NCI-H526 (cell line): ENCODE measurements around the gene SPON2.
"Not testable (repeated sequence)": the region's sequence is repeated elsewhere in the genome, so short reads cannot be mapped to it uniquely, and the experiment has no call there.

Source experiments
- DNase-seq, 2 experiments: peaks; one replicate each; lab custom pipeline; 2025; lab: John Stamatoyannopoulos, UW

Gene SPON2

GRCh38 chr4:1151541-1151940 lies 20.8 kb downstream of the SPON2 start:
- DNase-seq: no peak

DNA sequence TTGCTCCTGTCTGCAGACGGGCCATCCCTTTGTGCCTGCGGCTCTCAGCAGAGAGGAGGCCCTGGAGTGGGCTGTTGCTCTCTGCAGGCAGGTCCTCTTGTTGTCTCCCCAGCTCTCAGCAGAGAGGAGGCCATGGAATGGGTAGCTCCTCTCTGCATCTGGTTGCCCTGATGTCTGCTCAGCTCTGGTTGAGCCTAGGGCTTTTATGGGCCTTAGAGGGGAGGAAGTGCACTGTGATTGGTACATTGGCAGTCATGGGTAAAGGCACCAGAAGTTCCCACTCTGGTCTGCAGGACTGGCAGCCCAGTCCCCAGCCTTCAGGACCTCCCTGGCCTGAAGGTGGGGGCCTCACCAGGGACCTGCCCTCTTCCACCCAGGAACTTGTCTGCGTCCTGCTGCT lies 21.5 kb downstream of the SPON2 start:
- DNase-seq: no peak

- no peak for DNase-seq
Observed at GRCh38 chr4:1139860-1140259, 32.5 kb downstream of the SPON2 start.

- DNase-seq: no peak
Observed at GRCh38 chr4:1137850-1138249, 34.5 kb downstream of the SPON2 start.

- no peak for DNase-seq
Observed at GRCh38 chr4:1137063-1137776, 35.2 kb downstream of the SPON2 start.

DNA sequence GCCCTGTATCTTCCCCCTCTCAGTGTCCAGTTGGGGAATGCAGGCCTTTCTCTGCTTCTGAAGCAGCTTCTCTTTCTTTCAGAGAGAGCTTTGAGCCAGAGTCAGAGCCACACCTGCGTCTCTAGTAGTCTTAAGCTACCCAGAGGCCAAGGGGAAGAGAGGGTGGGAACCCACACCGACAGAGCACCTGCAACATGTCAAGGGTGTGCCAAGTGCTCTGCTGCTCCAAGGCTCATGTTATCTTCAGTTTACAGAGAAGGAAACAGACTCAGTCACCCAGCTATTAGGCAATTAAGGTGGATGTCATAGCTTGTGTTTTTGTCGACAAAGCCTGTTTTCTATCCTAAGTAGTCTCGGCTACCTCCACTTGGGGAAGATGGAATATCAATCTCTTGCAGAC lies 36.3 kb downstream of the SPON2 start:
- DNase-seq: no peak

- DNase-seq: no peak
Observed at GRCh38 chr4:1133033-1133432, 39.4 kb downstream of the SPON2 start.

- DNase-seq: peak; percentile 7 to 78
Observed at GRCh38 chr4:1130316-1131186, 41.8 kb downstream of the SPON2 start.

DNA sequence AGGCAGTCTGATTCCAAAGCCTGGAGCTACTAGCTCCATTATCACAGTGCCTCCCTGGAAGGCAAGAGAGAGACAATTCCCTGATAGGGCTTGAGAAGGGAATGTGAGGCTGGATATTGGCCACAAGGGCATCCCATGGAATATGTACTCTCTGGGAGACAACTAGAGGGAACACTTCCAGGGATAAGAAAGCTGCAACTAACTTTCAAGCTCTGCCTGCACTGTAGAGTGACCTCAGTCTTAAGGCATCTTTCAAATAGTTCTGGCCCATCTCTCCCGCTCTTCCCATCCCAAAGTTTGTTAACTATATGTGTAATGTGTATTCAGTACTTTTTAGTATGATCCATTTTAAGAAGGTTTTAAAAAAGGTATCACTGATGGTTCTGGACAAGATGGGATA lies 45.9 kb downstream of the SPON2 start:
- no peak for DNase-seq

DNA sequence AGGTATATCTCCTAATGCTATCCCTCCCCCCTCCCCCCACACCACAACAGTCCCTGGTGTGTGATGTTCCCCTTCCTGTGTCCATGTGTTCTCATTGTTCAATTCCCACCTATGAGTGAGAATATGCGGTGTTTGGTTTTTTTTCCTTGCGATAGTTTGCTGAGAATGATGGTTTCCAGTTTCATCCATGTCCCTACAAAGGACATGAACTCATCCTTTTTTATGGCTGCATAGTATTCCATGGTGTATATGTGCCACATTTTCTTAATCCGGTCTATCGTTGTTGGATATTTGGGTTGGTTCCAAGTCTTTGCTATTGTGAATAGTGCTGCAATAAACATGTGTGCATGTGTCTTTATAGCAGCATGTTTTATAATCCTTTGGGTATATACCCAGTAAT lies 46.9 kb downstream of the SPON2 start:
- not testable (repeated sequence) for DNase-seq

- no peak for DNase-seq
Observed at GRCh38 chr4:1124818-1125217, 47.6 kb downstream of the SPON2 start.

GRCh38 chr4:1122505-1122904 lies 49.9 kb downstream of the SPON2 start:
- DNase-seq: no peak
